Activated CD8-positive, alpha-beta memory T cell treated with anti-CD3 and anti-CD28 coated beads, Interleukin-2, amount 50 U/mL, for 24 hours (primary cell): ENCODE results near the gene AK3.
"Not testable (repeated sequence)": the region's sequence is repeated elsewhere in the genome, so short reads cannot be mapped to it uniquely, and the experiment has no call there.

Experiments
- DNase-seq: peaks from one replicate; pipeline ENCODE4 v3.0.0-alpha.2; 2020; ENCODE audit errors: extremely low read depth

The AK3 gene

GRCh38 chr9:4740638-4741364, at the start of gene AK3:
Gene AK3 (minus strand): TSS chr9:4741202. CDS start chr9:4741087, 115 bp downstream.
- DNase-seq, result peak; percentile 47

- DNase-seq, result no peak
Observed at GRCh38 chr9:4788703-4789102, 47.7 kb upstream of the AK3 start.

DNA sequence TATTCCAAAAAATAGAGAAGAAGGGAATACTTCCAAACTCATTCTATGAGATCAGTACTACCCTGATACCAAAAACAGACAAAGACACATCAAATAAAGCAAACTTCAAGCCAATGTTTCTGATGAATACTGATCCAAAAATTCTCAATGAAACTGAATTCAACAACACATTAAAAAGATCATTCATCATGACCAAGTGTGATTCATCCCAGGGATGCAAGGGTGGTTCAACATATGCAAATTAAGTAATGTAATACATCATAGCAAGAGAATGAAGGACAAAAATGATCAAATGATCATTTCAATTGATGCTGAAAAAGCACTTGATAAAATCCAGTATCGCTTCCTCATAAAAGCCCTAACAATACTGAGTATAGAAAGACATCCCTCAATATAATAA, 46.9 kb upstream of the AK3 start:
- DNase-seq, result no peak

GRCh38 chr9:4786599-4786998, 45.6 kb upstream of the AK3 start:
- no peak for DNase-seq

DNA sequence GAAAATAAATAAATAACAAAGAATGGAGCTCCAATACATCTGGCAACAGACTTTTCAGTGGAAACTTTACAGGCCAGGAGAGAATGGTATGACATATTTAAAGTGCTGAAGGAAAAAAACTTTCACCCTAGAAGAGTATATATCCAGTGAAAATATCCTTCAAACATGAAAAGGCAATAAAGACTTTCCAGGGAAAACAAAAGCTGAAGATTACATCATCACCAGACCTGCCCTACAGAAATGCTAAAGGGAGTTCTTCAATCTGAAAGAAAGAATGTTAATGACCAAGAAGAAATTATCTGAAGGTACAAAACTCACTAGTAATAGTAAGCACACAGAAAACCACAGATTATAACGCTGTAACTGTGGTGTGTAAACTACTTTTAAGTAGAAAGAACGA, 43.4 kb upstream of the AK3 start:
- no peak for DNase-seq

DNA sequence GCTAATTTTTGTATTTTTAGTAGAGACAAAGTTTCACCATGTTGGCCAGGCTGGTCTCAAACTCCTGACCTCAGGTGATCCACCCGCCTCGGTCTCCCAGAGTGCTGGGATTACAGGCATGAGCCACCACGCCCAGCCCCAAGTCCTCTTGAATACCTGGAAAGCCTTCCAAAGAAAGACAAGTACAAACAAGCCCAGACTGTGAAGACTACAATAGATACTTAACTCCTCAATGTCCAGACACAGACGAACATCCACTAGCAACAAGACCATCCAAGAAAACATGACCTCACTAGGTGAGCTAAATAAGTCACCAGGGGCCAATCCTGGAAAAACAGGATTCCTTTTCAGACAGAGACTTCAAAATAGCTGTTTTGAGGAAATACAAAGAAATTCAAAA, 42.2 kb upstream of the AK3 start:
- DNase-seq, result not testable (repeated sequence)

DNA sequence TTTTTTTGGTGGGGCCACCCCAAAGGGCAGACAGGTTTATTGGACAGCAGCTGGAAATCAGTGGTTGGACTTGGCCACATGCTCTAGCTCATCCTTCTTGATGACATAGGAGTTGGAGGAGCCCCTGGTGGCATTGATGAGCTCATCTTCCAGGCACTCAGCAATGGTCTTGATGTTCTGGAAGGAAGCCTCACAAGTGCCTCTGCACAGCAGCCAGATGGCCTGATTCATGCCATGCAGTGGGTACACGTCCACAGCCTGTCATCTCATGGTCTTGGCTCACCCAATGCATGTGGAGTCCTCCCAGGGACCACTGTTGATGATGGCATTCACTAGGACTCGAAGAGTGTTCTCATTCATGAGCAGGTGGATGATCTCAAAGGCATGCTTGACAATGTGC, 40.4 kb upstream of the AK3 start:
- DNase-seq, result no peak

DNA sequence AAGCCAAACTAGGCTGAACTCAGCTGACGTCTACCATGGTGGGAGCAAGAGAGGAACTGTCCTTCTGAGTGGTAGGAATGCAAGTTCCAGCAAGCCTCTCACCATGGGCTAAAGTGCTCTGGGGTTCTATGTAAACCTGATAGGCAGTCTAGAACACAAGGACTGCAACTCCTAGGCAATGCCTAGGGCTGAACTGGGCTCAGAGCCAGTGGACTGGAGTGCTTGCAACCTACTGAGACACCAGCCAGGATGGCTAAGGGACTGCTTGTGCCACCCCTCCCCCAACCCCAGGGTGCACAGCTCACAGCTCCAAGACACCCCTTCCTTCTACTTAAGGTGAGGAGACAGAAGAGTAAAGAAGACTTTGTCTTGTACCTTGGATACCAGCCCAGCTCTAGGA, 39.6 kb upstream of the AK3 start:
- no peak for DNase-seq

DNA sequence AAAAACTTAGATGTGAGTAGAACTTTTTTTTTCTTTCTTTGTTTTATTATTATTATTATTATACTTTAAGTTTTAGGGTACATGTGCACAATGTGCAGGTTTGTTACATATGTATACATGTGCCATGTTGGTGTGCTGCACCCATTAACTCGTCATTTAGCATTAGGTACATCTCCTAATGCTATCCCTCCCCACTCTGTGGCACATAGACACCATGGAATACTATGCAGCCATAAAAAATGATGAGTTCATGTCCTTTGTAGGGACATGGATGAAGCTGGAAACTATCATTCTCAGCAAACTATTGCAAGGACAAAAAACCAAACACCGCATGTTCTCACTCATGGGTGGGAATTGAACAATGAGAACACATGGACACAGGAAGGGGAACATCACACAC, 34.0 kb upstream of the AK3 start:
- DNase-seq, result not testable (repeated sequence)

GRCh38 chr9:4774209-4774608, 33.2 kb upstream of the AK3 start:
- no peak for DNase-seq

GRCh38 chr9:4771788-4772187, 30.8 kb upstream of the AK3 start:
- no peak for DNase-seq

DNA sequence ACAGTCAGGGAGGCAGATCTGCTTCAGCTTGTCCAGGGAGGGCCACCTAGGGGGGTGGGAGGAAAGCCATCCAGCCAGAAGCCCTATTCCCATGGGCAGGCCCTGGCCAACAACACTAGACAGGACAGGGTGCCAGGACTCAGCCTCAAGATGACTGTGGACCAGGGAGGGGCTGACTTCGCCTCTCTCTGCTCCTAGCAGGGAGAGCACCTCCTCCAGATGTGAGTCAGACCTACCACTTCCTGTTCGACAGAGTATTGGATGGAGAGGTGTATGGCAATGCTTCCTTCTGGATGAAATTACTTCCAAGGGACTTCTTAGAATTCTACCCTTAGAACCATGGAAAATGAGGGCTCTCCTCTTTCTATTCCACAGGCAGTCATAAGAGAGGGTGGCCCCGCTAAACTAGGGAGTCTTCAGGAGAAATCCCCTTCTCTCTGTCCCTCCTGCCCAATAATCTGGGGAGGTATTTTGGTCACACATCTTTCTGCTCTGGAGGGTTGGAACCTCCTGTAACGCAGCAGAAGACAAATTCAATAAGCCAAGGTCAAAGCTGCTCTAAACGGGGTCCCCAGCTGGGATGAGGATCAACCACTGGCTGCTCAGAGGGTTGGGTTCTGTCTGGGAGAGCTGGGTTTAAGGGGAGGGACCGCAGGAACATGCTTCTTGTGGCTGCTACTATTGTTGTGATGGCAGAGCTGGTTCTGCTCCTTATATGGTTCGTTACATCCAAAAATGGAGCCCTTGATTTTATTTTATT, 28.5 kb upstream of the AK3 start:
- no peak for DNase-seq

GRCh38 chr9:4768681-4769080, 27.7 kb upstream of the AK3 start:
- no peak for DNase-seq

DNA sequence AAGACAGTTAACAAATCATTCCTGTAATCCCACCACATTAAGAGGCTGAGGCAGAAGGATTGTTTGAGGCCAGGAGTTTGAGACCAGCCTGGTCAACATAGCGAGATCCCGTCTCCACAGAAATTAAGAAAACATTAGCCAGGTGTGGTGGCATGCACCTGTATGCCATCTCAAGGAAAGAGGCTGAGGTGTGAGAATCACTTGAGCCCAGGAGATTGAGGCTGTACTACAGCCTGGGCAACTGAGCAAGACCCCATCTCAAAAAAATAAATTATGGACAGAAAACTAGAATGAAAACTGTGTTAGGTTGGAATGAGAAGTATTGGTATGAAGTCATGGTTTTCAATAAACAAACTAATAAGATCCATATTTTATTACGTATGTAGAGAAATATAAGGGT, 23.0 kb upstream of the AK3 start:
- DNase-seq, result no peak

DNA sequence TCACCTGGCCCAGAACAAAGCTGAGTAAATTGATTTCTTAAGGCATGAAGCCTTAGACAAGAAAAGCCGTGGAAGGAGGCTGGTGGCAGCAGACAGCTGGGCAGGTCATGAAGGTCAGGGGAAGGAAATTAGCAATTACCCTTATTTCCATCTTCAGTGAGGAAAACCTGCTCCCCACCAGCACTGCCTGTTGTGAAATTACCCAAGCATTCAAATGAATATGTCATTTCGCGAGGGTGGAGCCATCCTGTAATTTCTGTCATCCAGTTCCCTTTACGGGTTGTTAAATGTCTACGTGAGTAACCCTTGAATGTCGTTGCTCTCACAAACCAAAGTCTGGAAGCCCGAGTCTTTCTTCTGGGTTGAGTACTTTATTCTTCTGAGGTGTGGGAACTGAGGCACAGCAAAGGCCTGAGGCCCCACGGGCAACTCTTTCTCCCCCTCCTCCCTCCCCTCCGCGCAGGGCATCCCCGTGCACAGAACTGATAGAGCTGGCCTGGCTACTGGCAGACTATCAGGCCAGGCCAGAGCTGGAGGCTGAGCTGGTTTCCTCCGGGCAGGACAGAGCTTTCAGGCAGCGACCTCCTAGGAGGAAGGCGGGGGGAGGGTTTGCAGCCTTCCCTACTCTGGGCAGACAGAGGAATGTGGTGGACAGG, 22.0 kb upstream of the AK3 start:
- no peak for DNase-seq

GRCh38 chr9:4762108-4762885, 21.3 kb upstream of the AK3 start:
- peak; percentile 62 for DNase-seq

- no peak for DNase-seq
Observed at GRCh38 chr9:4760122-4760521, 19.1 kb upstream of the AK3 start.

DNA sequence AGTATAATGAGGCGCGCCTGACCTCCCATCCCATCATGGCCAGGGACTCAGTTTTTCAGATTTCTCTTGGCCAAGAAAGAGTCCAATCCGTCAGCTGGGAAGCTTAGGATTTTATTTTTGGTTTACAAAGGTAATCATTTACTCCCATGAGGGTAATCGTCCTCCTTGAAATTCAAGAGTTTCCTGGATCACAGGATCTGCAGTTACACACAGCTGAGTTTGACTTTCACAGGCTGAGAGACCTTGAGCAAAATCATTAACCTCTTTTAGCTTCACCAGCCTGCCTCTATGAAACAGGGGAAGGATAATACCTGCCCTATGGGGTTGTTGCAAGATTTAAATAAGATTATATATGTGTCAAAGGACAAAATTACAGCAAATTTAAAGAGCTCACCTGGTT, 15.4 kb upstream of the AK3 start:
- no peak for DNase-seq

- no peak for DNase-seq
Observed at GRCh38 chr9:4755026-4755609, 14.1 kb upstream of the AK3 start.

GRCh38 chr9:4754530-4754929, 13.5 kb upstream of the AK3 start:
- not testable (repeated sequence) for DNase-seq

GRCh38 chr9:4750023-4750673, 9.1 kb upstream of the AK3 start:
- DNase-seq, result no peak
